ENCODE results near the gene LTBP2.

- TF ChIP-seq CHD2 (IDR thresholded peaks at IDR 0.05; ENCODE audit: low read length, partially characterized antibody) (no peak), E2F6 (IDR thresholded peaks at IDR 0.05; ENCODE audit: borderline replicate concordance, low read depth) (no peak), HOXB5 (CRISPR knock-in tag; IDR thresholded peaks at IDR 0.05) (no peak), MYC (IDR thresholded peaks at IDR 0.05; ENCODE audit: borderline replicate concordance, low read length) (no peak), CTCF (IDR thresholded peaks at IDR 0.05) (no peak), MAX (IDR thresholded peaks at IDR 0.05) (no peak), JUNB (IDR thresholded peaks at IDR 0.05) (no peak)
These were observed 36.6 kb upstream of the LTBP2 start for GRCh38 chr14:74648601-74649000.
